ENCODE results near the gene ACSF3.

GRCh38 chr16:89177501-89177900 lies 83.8 kb downstream of the ACSF3 start:
- TF ChIP-seq CTCF (IDR thresholded peaks at IDR 0.05) (no peak), EZH2 (IDR thresholded peaks at IDR 0.05; ENCODE audit: borderline replicate concordance, insufficient read depth, low read depth, low read length, poor library complexity, severe bottlenecking) (no peak)

All from B cell (primary cell).